Common myeloid progenitor, CD34-positive (primary cell): ENCODE results near the gene RGS2.

Source experiments
- CTCF ChIA-PET: fragments of 350-600 bp; sonication (Branson Sonifier 250); formaldehyde crosslinking; loops from one replicate; lab custom pipeline; 2021; ENCODE audit warnings: antibody characterized with exemption; lab: Charles Lee
- POLR2A ChIA-PET: fragments of 350-600 bp; sonication (Branson Sonifier 250); formaldehyde crosslinking; loops from one replicate; lab custom pipeline; 2021; ENCODE audit warnings: antibody characterized with exemption; lab: Charles Lee
- DNase-seq, 3 donors: peaks; one replicate each; pipeline versions ENCODE4 v3.0.0 to v3.0.0-alpha.2; 2013
- H3K27ac ChIP-seq, 2 experiments: 1 replicate in 1 of 2; 2 replicates in 1 of 2; pipeline ENCODE4 v1.7.0; 2013; ENCODE audit warnings: inconsistent platforms in 2 of 2, low read length in 2 of 2, mild to moderate bottlenecking in 2 of 2, low read depth in 1 of 2, moderate library complexity in 1 of 2; ENCODE audit not compliant: severe bottlenecking in 2 of 2, insufficient read depth in 1 of 2, poor library complexity in 1 of 2
- H3K27me3 ChIP-seq, 5 experiments: replicated peaks in 2 of 5; 1 replicate in 3 of 5; 2 replicates in 2 of 5; pipeline versions ENCODE4 v1.6.1 to v1.7.0; 2013; ENCODE audit warnings: low read length in 4 of 5, mild to moderate bottlenecking in 2 of 5, moderate library complexity in 2 of 5, inconsistent platforms in 1 of 5; ENCODE audit not compliant: insufficient read depth in 5 of 5, control insufficient read depth in 4 of 5
- H3K36me3 ChIP-seq, 4 experiments: 1 replicate in 2 of 4; 2 replicates in 2 of 4; pipeline versions ENCODE4 v1.6.1 to v1.7.0; 2013; ENCODE audit warnings: low read length in 3 of 4, control low read depth in 1 of 4, mild to moderate bottlenecking in 1 of 4; ENCODE audit not compliant: control insufficient read depth in 4 of 4, insufficient read depth in 4 of 4
- H3K4me1 ChIP-seq, 4 experiments: 1 replicate in 3 of 4; 2 replicates in 1 of 4; pipeline versions ENCODE4 v1.6.1 to v1.7.1; 2013; ENCODE audit warnings: low read length in 3 of 4, mild to moderate bottlenecking in 3 of 4, control low read depth in 1 of 4, inconsistent platforms in 1 of 4, moderate library complexity in 1 of 4; ENCODE audit not compliant: control insufficient read depth in 4 of 4, insufficient read depth in 4 of 4; ENCODE audit errors: control extremely low read depth in 1 of 4
- H3K4me3 ChIP-seq, 7 experiments: 1 replicate in 4 of 7; 2 replicates in 3 of 7; pipeline versions ENCODE4 v1.5.1 to v1.7.0; 2013; ENCODE audit warnings: mild to moderate bottlenecking in 7 of 7, low read length in 6 of 7, moderate library complexity in 6 of 7, inconsistent platforms in 2 of 7, low read depth in 2 of 7, control low read depth in 1 of 7; ENCODE audit not compliant: insufficient read depth in 4 of 7, control insufficient read depth in 1 of 7; ENCODE audit errors: extremely low read depth in 1 of 7
- H3K9me3 ChIP-seq, 5 experiments: 1 replicate in 4 of 5; 2 replicates in 1 of 5; pipeline versions ENCODE4 v1.6.1 to v1.7.1; 2013; ENCODE audit warnings: low read length in 4 of 5, mild to moderate bottlenecking in 2 of 5, inconsistent platforms in 1 of 5, low read depth in 1 of 5, moderate library complexity in 1 of 5; ENCODE audit not compliant: control insufficient read depth in 4 of 5, insufficient read depth in 2 of 5; ENCODE audit errors: control extremely low read depth in 1 of 5
- WGBS: methylation state at CpG from one replicate; pipeline ENCODE4 v1.1.5; 2013; ENCODE audit not compliant: insufficient coverage; 5-methylcytosine and 5-hydroxymethylcytosine counted together

The RGS2 gene

DNA sequence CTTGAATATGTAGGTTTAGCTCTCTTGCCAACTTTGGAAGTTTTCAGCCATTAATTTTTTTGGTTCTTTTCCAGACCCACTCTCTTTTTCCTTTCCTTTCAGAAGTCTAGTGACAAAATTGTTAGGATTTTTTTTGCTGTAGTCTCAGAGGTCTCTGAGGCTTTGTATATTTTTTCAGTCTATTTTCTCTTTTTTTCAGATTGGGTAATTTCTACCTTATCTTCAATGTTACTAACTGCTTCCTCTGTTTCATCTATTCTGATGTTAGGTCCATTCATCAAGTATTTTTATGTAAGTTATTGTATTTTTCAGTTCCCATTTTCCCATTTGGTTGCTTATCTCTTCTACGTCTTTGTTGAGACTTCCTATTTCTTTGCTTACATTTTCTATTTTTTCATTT lies 15.7 kb downstream of the RGS2 start:
- Histone ChIP-seq H3K27ac (no peak overlapping the region), H3K4me1 (no peaks in the 10 kb centered on the region), H3K9me3 (no peaks in the 10 kb centered on the region), H3K27me3 (no peaks in the 10 kb centered on the region), H3K4me3 (no peak overlapping the region), H3K36me3 (no peaks in the 10 kb centered on the region)
- POLR2A ChIA-PET = no interaction called here
- no peak for DNase-seq
- no CpG with 5 or more reads among the region's 1 CpG for WGBS
- CTCF ChIA-PET = no interaction called here

DNA sequence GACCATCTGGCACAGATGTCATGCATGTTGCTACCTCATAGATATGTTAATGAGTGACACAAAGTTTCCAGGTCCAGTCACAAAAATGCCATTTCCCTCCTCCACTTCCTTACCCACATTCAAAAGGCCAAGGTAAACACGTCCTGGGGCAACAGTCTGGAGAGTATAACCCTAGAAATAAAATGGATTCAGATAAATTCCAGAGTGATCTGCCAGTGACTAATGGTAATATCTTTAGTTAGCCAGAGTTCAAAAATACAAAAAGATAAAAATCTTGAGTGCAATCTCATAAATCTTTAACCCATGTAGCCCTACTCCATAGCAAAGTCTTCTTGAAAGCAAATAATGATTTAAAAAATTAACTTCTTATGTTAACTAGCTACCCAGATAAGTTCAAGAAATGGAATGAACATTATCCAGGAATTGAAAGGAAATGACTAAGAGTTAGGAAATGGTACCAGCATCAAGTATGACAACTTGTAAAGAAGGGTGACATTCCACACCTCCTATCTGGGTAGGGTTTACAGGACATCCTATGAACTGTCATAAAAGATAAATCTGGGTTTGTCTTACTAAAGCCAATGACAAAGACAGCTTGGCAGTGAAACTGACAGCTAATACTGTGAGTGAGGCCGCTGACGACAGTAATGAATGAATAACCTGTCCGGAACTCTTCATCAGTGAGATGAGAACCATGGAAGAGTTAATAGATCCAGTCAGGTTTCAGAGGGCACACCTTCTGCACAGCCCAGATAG lies 18.1 kb downstream of the RGS2 start:
- CTCF ChIA-PET = no interaction called here

DNA sequence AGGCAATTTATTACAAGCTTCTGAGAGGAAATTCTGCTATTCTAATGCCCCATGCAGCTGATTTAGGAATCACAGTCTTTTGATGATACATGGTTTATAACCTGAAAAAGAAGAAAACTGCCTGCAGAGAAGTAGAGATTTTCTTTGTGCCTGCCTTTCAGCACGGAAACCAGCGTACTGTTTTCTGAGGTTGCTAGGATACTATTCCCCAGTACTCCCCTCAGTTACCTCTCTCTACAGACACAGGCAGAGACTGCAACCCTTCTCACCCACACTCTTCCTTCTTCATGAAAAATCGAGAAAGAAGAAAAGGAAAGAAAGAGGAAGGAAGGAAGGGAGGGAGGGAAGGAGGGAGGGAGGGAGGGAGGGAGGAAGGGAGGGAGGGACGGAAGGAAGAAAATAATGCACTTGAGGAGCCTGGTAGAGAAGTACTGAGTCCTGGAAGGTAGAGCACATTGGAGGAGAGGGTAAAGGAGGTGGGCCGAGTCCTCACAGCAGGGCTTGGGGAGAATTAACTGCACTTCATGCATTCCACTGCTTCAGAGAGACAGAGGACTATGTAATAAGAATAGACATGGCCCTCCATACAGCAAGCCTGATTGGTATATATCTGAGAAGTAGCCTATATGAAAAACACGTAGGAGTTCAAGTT lies 21.9 kb downstream of the RGS2 start:
- H3K9me3 ChIP-seq = no peaks in the 10 kb centered on the region
- H3K36me3 ChIP-seq = no peaks in the 10 kb centered on the region
- H3K27ac ChIP-seq = no peak overlapping the region
- no peak overlapping the region for H3K4me3 ChIP-seq
- peaks cover 0 to 5% (median 2%) of the 10 kb centered on the region in 4 experiments for H3K4me1 ChIP-seq
- ChIA-PET POLR2A (no interaction called here), CTCF (no interaction called here)
- H3K27me3 ChIP-seq = no peaks in the 10 kb centered on the region
- WGBS = 90% methylated on average over 2 of the region's 6 CpGs
- peak in 2 of 3 donors; percentile 31 to 42 for DNase-seq

More for the DNA sequence above, 18.1 kb downstream of the RGS2 start:
- POLR2A ChIA-PET = no interaction called here
- Histone ChIP-seq H3K27me3 (no peaks in the 10 kb centered on the region), H3K4me1 (no peaks in the 10 kb centered on the region), H3K27ac (no peak overlapping the region), H3K36me3 (no peaks in the 10 kb centered on the region), H3K4me3 (no peak overlapping the region), H3K9me3 (no peaks in the 10 kb centered on the region)
- 100% methylated on average over 3 of the region's 4 CpGs for WGBS
- DNase-seq = no peak

DNA sequence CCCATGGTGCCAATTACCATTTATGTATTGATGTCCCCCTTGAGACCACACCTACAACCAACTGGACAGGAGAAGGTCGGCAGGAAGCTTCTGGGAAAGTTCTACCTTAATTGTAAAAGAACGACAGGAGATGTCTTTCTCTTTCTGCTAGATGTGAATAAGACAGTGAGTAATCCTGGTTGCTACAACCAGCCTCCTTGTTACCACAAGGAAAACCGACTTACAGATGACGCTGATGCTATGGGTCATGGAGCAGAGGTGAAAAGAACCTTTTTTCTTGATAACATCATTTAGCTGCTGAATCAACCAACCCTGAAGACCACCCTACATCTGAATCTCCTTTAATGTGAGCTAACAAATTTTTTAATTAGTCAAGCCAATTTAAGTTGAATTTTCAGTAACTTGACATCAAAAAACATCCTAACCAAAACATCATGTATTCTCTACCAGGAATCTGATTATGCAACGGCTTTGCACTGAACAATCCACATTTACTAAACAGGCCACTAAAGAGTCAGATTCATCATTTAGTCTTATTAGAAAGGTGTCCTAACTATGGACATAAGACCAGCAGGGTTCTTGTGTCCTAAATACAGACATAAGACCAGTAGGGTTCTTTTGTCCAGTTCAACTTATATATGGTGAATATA lies 23.0 kb downstream of the RGS2 start:
- no CpG with 5 or more reads among the region's 5 CpGs for WGBS
- ChIA-PET CTCF (interaction anchor here (0.7 to 1.9 kb wide), 2 partner anchors 16 to 56 kb away, joined by 3 to 5 read pairs; no protein-coding TSS in a partner anchor), POLR2A (no interaction called here)
- no peak overlapping the region for H3K27ac ChIP-seq
- no peaks in the 10 kb centered on the region for H3K9me3 ChIP-seq
- H3K27me3 ChIP-seq = no peaks in the 10 kb centered on the region
- H3K36me3 ChIP-seq = no peaks in the 10 kb centered on the region
- H3K4me3 ChIP-seq = no peak overlapping the region
- no peak for DNase-seq
- peaks cover 0 to 5% (median 2%) of the 10 kb centered on the region in 4 experiments for H3K4me1 ChIP-seq

DNA sequence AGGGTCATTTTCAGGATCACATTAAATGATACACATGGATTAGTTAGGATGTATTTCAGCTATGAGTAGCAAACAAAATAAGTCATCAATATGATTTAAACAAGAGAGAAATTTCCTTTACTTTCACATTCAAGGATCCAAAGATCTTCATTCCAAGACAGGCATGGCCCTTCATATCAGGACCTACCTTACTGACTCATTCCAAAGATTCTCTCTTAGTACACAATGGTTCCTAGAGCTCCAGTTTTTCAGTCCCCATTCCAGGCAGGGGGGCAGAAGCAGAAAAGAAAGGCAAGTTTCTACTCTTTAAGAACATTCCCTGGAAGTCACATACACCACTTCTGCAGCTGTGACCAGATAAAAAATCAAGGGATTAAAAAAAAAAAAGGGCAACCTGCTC lies 23.7 kb downstream of the RGS2 start:
- CTCF ChIA-PET = interaction anchor here (0.7 to 1.9 kb wide), 2 partner anchors 17 to 57 kb away, joined by 3 to 5 read pairs; no protein-coding TSS in a partner anchor
- POLR2A ChIA-PET = no interaction called here

DNA sequence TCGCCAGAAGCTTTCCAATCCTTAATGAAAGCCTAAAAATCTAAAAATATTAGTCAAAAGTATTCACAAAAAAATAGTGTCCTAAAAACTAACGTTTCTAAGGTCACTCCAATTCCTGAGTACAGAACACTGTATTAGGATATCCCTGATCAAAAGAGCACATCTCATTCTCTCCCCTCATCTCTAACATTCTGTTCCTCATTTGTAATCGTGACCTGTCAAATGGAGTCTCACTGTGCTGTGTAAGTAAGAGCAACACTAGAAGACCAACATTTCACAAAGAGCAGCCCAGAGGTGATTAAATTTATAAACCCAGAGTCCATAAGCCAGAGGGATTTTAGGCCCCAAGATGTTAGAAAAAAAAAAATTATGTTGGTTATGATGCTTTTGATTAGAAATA lies 26.3 kb downstream of the RGS2 start:
- Histone ChIP-seq H3K4me1 (peaks cover 0 to 5% (median 2%) of the 10 kb centered on the region in 4 experiments), H3K27ac (no peak overlapping the region), H3K9me3 (no peaks in the 10 kb centered on the region), H3K27me3 (no peaks in the 10 kb centered on the region), H3K36me3 (no peaks in the 10 kb centered on the region), H3K4me3 (no peak overlapping the region)
- ChIA-PET CTCF (no interaction called here), POLR2A (no interaction called here)
- no peak for DNase-seq
- 43% methylated on average over 1 of the region's 3 CpGs for WGBS

More for the DNA sequence above, 23.7 kb downstream of the RGS2 start:
- H3K4me1 ChIP-seq = peaks cover 0 to 5% (median 2%) of the 10 kb centered on the region in 4 experiments
- no peak for DNase-seq
- no peaks in the 10 kb centered on the region for H3K27me3 ChIP-seq
- no peak overlapping the region for H3K4me3 ChIP-seq
- no peaks in the 10 kb centered on the region for H3K36me3 ChIP-seq
- H3K27ac ChIP-seq = no peak overlapping the region
- no peaks in the 10 kb centered on the region for H3K9me3 ChIP-seq
